Ovary (tissue), 3 donors: ENCODE results near the gene PARD3B.

ENCODE experiments used
- CTCF ChIP-seq, 3 donors: fragments of 450-650 bp in 2 of 3; fragments of 200-600 bp in 1 of 3; IDR thresholded peaks; one replicate each; pipeline versions ENCODE4 v1.5.1 to v1.8.0; 2016 to 2022; ENCODE audit warnings: antibody characterized with exemption in 3 of 3, mild to moderate bottlenecking in 1 of 3
- EP300 ChIP-seq: sonication (generic); formaldehyde crosslinking; IDR thresholded peaks from one replicate; pipeline ENCODE4 v1.6.1; 2017; ENCODE audit warnings: antibody characterized with exemption
- POLR2A ChIP-seq: fragments of 450-650 bp; IDR thresholded peaks from one replicate; pipeline ENCODE4 v1.6.1; 2017; ENCODE audit warnings: antibody characterized with exemption, mild to moderate bottlenecking, moderate library complexity
- donor health status: DM: no; HTN: no; CAD: no.

GRCh38 chr2:205001300-205001966, 456.2 kb downstream of the PARD3B start:
- no peak for TF ChIP-seq CTCF (IDR thresholded peaks at IDR 0.05)
- no peak for TF ChIP-seq POLR2A
- TF ChIP-seq EP300 = no peak
